HFF-Myc (cell line): ENCODE measurements around the gene CLDN19.

ENCODE experiments used
- DNase-seq: peaks from one replicate; pipeline ENCODE4 v3.0.0-alpha.2; 2011; ENCODE audit warnings: low read depth; ENCODE audit errors: extremely low read depth
- H3K4me3 ChIP-seq: replicated peaks from 2 replicates; pipeline ENCODE4 v1.5.1; 2011; ENCODE audit warnings: low read depth, mild to moderate bottlenecking, control low read depth, low read length
- TF ChIP-seq, protein P1 (sequence below): IDR thresholded peaks from 2 replicates; pipeline ENCODE4 v1.5.1; 2012; ENCODE audit warnings: mild to moderate bottlenecking, low read depth, low read length, control low read depth; ENCODE audit errors: missing control alignments

The CLDN19 gene

DNA sequence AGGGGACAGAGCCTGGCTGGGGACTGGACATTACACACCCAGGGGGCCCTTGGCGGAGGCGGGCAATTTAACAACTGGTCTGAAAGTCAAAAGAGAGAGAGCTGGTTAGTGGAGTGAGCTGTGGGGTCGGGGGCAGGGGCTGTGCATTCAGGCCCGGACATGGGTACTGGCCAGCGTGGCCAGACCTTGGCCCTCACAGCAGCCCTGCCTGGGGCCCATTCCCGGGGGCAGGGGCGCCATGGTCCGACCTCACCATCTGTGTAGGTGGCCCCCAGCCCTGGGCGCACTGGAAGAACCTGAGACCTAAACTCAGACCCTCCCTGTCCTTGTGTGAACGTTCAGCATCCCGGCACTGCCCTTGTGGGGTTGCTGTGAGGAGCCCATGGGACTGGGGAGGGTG, 5.0 kb downstream of the CLDN19 start:
- DNase-seq: no peak
- TF ChIP-seq, protein P1, sequence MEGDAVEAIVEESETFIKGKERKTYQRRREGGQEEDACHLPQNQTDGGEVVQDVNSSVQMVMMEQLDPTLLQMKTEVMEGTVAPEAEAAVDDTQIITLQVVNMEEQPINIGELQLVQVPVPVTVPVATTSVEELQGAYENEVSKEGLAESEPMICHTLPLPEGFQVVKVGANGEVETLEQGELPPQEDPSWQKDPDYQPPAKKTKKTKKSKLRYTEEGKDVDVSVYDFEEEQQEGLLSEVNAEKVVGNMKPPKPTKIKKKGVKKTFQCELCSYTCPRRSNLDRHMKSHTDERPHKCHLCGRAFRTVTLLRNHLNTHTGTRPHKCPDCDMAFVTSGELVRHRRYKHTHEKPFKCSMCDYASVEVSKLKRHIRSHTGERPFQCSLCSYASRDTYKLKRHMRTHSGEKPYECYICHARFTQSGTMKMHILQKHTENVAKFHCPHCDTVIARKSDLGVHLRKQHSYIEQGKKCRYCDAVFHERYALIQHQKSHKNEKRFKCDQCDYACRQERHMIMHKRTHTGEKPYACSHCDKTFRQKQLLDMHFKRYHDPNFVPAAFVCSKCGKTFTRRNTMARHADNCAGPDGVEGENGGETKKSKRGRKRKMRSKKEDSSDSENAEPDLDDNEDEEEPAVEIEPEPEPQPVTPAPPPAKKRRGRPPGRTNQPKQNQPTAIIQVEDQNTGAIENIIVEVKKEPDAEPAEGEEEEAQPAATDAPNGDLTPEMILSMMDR: no peak
- no peak overlapping the region for H3K4me3 ChIP-seq

DNA sequence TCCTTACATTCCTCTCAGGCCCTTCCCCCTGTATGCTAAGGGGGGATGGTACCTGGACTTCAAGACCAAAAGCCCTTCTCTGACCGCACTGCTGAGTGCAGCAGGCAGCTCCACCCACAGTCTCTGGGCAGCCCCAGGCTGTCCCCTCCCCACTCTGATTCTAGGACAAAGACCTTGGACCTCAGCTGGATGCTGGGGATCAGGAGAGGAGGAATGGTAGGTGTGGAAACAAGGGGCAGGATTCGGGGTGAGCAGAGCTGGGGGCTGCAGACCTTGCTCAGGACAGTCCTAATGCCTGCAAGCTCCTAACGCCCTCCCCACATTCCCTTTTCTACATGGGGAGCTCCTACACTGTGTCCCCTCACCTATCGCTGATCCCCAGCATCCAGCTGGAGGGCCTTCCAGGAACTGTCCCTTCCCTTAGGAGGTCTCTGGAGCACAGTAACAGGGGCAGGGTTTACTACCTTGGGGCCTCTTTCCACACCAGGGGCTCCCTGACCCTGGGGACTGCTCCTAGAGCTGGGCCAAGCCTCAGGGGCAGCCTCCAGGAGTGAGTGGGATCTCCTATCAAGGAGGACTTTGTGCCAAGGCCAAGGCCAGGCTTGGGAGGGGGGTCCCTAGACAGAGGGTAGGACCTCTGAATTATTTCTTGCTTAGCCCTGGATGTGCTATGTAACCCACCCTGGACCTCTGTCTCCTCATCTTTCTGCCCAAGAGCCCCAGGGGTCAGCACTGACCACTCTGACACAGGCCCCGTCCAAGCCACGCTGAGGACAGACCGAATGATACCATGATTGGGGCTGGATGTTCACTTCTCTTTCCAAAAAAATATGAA, 5.6 kb downstream of the CLDN19 start:
- TF ChIP-seq, protein P1: no peak
- no peak for DNase-seq

GRCh38 chr1:42733415-42734200, 6.4 kb downstream of the CLDN19 start:
- no peak overlapping the region for H3K4me3 ChIP-seq
- TF ChIP-seq, protein P1: no peak
- no peak for DNase-seq

More for the DNA sequence above, 5.6 kb downstream of the CLDN19 start:
- no peak overlapping the region for H3K4me3 ChIP-seq

- H3K4me3 ChIP-seq: no peak overlapping the region
- TF ChIP-seq, protein P1: no peak
- DNase-seq: no peak
Measured at GRCh38 chr1:42732126-42732680, 7.8 kb downstream of the CLDN19 start.

- DNase-seq: no peak
- TF ChIP-seq, protein P1: no peak
- no peak overlapping the region for H3K4me3 ChIP-seq
Measured at GRCh38 chr1:42731585-42731984, 8.5 kb downstream of the CLDN19 start.

DNA sequence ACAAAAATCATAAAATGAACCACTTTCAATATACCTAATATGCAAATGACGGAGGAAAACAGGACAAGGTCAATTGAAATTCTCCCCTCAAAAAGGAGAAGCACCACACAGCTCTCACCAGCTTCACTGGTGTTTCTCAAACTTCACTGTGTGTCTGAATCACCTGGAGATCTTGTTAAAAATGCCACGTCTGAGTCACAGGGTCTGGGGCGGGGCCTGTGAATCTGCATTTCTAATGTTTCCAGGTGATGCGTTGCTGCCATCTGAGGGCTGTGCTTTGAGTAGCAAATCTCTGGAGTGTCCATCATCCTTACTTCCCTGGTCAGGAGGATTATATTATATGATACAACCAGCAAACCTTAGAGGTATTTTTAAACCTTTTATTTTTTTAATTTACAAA, 9.0 kb downstream of the CLDN19 start:
- TF ChIP-seq, protein P1: no peak
- no peak for DNase-seq

More for the DNA sequence above, 9.0 kb downstream of the CLDN19 start:
- H3K4me3 ChIP-seq: no peak overlapping the region
